Hindlimb muscle (tissue), 1 donor: Measurements from ENCODE around the gene XXYLT1. TPM values are rescaled to one million over a fixed set of nuclear protein-coding genes. Genes with fewer than 3 reads are reported as not detected.
"Not testable (repeated sequence)": the region's sequence is repeated elsewhere in the genome, so short reads cannot be mapped to it uniquely, and the experiment has no call there.

Experiments used
- DNase-seq: peaks from one replicate; pipeline ENCODE4 v3.0.0-alpha.2; 2013
- polyA plus RNA-seq: library from polyadenylated mRNA; unstranded; fragments of 120-200 nt; gene quantifications from one replicate; pipeline ENCODE4 v1.2.1, GENCODE V29; 2013; ENCODE audit not compliant: insufficient read length

The XXYLT1 gene
- polyA plus RNA-seq, 1 donor, result 23.0 TPM

GRCh38 chr3:195061756-195062655 lies 209.0 kb downstream of the XXYLT1 start:
- DNase-seq, result no peak

- no peak for DNase-seq
These were observed 210.2 kb downstream of the XXYLT1 start for GRCh38 chr3:195060531-195061291.

- DNase-seq, result no peak
These were observed 210.8 kb downstream of the XXYLT1 start for GRCh38 chr3:195060217-195060481.

- no peak for DNase-seq
These were observed 211.3 kb downstream of the XXYLT1 start for GRCh38 chr3:195059471-195060216.

DNA sequence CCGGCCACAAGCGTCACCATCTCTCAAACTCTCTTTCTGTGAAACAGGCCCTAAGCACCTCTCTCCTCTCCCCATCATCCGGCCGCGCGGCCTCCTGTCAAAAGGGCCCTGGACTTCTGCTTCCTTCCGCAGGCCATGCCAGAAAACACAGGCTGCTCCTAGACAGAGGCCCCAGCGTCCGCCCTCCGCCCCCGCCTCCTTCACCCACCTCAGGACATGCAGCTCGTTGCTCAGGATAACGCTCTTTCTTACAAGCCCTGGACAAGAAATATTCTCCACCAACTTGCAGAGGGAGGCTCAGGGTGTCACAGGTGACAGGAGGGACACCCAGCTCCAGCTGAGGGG lies 212.0 kb downstream of the XXYLT1 start:
- peak; percentile 51 for DNase-seq

- DNase-seq, result no peak
These were observed 212.5 kb downstream of the XXYLT1 start for GRCh38 chr3:195058336-195059005.

DNA sequence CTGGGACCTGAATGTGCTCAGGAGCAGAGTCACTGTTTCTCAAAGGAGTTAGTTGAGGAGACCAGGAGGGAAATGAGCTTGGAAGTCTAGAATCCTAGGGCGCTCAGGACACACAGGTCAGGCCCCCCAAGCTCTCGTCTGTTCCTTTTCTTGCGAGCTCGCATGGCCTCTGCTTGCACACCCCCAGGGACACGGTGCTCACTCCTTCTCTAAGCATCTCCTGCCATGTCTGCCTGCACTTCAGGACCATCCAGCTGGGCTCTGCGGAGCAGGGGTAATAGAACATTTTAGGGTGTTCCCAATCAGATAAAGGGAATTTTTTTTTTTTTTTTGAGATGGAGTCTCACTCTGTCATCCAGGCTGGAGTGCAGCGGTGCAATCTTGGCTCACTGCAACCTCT lies 213.2 kb downstream of the XXYLT1 start:
- DNase-seq, result no peak

DNA sequence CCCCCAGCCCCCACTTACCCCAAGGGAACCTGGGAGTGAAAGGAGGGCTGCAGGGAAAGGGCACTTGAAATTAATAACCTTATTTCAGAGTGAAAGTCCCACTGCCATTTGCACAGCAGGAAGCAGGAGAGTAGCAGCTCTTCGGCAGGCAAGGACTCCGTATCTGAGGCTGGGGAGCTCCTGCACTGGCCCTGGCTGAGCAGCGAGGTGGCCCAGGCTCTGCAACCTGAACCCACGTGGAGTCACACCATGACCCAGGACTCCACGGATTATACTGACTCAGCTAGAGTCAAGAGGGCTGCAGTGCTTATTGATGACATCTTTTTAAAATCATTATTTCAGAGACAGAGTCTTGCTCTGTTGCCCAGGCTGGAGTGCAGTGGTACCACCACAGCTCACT lies 214.5 kb downstream of the XXYLT1 start:
- no peak for DNase-seq

DNA sequence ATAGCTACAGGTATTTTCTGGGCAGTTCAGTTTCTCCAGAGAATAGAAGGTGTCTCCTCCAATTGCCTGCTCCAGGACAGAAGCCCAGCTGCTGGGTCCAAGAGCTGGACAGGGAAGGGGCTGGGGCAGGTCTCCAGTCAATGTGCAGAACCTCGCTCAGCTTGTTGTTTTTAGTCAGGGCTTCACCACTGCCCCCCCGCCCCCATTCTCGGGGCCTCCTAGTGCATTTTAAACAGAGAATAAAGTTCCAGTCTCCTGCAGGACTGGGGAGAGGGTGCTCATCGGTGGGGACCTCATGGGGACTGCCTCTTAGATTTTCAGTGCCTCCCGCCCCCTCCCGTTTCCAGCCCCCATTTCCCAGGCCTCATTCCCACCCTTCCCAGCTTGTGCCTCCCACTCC lies 216.6 kb downstream of the XXYLT1 start:
- DNase-seq, result no peak

DNA sequence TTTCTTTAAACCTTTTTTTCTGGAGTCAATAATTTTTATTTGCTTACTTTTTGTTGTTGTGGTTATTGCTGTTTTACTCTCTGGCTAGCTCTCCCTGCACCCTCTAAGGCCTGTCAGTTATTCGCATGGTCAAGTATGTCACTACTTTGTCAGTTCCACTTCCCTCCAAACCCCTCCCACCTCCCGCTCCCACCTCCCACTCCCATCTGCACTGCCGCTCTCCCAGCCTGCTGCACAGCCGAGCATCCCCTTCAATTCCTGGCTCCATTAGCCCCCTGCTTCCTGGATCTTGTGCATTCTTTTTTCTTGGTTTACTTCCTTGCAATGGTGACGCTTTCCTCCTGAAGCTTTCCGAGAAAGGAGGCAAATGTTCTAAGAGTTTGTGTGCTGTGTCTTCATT lies 218.0 kb downstream of the XXYLT1 start:
- DNase-seq, result no peak

- not testable (repeated sequence) for DNase-seq
These were observed 220.7 kb downstream of the XXYLT1 start for GRCh38 chr3:195050296-195050695.

- no peak for DNase-seq
These were observed 222.7 kb downstream of the XXYLT1 start for GRCh38 chr3:195048059-195048905.

- no peak for DNase-seq
These were observed 223.4 kb downstream of the XXYLT1 start for GRCh38 chr3:195047536-195047935.

DNA sequence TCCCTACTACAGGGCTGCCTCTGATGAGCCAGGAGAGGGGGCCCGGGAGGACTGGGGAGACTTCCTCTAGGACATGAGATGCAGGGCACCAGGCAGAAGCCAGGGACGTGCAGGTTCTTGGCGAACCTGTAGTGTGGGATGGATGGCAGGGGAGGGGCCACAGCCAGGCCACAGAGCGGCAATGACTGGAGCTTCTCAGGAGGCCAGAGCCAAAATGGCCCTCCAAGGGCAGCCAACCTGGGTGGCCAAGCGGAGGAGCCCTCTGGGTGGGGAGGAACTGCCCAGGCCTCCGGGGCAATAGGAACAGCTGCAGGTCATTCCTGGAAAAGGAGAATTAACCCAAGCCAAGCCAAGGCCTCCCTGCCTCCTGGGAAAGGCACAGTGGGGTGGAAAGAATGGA lies 224.5 kb downstream of the XXYLT1 start:
- no peak for DNase-seq

DNA sequence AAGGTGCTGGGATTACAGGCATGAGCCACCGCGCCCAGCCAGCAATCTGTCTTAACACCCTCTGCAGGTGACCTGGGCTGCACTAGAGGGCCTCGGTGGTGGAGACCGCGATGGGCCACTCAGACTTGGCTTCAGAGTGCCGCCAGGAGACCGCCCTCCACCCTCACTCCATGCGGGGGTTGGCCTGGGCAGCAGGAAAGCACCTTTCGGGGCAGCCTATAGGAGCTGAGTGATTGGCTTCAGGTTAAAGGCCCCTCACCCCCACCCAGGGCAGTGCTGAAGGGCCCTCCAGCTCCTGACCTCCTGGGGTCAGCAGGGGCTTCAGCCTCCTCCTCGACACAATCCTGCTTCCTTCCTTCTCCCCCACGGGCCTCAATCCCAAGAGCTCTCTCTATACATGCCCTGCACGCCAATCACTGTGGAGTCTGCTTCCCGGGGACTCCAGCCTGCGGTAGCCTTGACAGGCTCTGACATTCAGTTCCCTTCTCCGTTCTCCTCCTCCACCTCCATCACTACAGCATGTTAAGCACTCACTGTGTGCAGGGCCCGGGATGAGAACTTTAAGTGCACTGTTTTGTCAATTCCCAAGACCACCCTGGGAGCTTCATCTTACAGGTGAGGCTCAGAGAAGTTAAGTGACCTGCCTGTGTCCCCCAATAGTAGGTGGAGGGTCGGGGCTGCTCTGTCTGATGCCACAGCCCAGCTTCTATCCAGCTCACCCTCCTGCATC lies 225.3 kb downstream of the XXYLT1 start:
- no peak for DNase-seq

DNA sequence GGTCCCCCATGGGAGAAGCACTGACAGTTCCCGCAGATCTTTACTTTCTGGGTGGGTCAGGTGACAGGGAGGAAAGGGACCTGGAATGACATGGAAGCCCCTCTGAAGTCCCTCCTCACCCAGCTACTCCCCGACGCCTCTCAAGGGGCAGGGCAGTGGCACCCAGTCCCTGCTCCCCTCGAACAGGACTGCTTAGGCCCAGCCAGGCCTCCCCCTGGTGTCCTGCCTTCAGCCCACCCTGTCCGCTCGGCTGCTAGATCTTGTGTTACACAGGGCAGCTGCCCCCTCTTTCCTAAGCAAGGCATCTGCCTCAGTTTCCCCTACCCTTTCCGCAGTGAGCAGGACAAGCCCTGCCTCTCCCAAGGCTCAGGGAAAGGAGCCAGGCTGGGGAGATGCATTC lies 226.5 kb downstream of the XXYLT1 start:
- DNase-seq, result no peak

DNA sequence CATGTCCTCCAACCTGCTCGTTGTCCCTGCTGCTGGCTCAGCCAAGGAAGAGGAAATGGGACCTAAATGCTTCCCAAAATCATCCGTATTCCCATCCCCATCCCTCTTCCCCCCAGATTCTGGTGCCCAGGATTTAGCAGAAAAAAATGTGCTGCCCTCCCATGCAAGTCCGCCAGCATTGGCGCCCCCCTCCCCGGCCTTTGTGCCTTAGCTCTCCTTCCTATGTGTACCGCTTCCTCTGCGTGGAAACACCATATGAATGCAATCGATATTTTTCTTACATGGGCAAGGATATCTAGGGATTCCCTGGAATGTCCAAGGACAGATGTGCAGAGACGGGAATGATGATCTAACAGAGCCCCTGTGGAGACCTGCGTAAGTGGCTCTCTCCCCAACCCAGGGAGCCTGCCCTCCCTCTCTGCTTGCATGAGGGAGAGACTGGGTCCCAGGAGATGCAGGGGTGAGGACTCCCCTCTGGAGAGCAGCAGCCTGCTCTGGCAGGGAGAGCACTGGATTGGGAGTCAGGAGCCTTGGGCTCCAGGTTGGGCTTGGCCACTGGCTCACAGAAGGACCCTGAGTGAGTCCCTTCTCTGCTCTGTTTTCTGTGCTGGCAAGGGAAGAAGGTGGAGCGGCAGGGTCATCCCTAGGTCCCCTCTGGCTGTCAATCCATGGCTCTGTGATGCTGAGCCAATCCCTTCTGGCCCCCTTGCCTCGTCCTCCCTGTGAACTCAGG lies 227.2 kb downstream of the XXYLT1 start:
- no peak for DNase-seq

DNA sequence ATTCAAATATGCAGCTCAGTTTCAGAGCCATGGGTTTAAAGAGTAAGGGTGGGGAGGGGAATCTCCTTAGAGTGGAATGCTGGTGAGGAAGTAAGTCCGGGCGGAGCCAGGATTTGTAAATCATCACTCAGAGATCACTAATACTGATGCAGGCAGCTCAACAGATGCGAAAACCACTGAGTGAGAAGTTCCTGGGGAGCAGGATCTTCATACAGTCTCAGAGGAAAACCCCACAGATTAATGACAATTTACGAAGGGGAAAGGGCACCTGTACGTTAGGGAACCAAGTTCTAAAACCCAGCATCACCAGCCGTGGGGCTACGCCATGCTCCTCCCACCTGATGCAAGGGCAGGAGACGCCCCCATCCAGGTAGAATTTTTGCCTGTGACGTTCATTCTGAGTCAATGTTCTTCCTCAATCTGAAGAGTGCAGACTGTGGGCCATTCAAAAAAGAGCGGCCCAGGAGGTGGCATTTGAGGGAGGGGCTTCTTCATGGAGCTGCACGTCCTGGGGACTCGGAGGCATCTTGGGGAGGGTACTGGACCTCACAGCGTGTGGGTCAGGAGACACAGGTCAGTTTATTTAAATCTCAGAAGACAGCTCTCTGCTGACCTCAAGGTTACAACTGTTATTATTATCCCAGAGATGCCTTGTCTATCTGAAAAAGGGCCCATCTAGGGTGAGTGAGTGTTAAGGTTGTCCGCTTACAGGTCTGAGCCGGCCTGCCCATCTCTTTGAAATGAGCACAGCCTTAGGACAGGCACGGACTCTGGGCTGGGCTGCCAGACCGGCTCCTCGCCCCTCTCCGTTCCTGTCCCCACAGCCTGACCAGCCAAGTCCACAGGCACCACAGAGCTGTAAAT lies 228.0 kb downstream of the XXYLT1 start:
- DNase-seq, result no peak
